GM21528 (cell line): ENCODE data around the gene C8G.
A peak's percentile ranks its signal among the peaks of the same experiment; 100 is the strongest.

Experiments used
- ATAC-seq: cut with Tn5 transposase; IDR thresholded peaks from one replicate; pipeline ENCODE4 v1.9.1; 2021; ENCODE audit warnings: mild to moderate bottlenecking, moderate library complexity; ENCODE audit not compliant: unreplicated experiment, low FRiP score

C8G gene

DNA sequence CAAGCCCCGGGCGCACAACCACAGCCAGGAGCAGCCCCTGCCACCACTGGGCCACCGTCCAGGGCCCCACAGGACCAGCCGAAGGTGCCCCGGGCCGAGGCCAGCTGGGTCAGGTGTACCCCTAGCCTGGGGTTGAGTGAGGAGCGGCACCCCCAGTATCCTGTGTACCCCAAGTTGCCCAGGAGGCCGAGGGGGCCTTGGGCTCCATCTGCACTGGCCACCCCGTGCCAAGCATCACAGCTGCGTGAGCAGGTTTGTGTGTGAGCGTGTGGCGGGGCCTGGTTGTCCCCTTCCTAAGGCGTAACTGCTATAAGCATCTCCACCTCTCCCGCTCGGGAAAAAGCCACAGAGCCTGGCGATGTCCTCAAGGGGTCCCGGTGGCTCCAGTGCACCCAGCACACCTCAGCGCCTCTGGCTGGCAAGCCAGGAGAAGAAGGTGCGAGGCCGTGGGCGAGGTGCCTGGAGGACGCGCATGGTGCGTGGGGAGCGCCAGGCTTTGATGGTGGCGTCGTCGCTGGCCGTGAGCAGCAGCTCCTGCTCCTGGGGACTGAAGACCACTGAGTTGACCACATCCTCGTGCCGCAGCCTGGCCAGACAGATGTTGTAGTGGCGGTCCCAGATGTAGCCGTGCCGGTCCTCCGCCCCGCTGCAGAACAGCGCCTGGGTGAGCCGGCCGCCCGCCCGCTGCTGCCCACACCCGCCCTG lies 4.4 kb upstream of the C8G start:
- no peak for ATAC-seq

DNA sequence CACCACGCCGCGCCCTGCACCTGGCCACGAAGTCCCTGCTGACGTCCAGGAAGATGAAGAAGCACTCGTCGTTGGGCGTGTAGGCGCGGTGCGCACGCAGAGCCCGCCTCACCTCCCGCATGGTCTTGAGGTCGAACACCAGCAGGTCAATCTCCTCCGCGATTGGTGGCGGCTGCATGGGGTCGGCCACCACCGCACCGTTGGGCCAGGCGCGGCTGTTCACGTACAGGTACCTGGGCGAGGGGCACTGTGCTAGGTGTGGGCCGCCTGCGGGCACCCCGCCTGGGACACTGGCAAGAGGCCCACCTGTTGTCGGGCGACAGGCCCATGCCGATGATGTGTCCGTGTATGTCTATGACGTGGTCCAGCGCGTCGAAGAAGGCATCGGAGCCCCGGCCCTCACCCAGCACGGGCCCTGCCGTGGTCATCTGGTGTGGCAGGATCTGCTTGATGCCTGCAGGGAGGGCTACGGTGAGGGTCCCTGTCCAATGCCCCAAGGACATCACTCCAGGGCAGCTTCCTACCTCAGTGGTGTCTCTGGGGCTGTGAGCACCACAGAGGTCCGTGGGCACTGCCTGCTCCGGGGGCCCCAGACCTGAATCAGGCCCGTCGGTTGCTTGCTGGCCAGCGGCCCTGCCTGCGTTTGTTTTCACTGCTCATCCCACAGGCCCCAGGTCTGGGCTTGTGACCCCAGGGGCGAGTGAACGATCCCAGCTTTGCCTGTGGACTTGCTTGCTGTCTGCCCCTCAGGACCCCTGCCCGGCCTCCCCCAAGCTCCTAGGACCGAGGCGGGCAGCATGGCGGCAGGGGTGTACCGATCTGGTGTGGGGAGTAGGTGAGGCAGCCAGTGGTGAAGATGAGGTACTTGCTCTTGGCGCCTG lies 3.6 kb upstream of the C8G start:
- ATAC-seq = no peak

DNA sequence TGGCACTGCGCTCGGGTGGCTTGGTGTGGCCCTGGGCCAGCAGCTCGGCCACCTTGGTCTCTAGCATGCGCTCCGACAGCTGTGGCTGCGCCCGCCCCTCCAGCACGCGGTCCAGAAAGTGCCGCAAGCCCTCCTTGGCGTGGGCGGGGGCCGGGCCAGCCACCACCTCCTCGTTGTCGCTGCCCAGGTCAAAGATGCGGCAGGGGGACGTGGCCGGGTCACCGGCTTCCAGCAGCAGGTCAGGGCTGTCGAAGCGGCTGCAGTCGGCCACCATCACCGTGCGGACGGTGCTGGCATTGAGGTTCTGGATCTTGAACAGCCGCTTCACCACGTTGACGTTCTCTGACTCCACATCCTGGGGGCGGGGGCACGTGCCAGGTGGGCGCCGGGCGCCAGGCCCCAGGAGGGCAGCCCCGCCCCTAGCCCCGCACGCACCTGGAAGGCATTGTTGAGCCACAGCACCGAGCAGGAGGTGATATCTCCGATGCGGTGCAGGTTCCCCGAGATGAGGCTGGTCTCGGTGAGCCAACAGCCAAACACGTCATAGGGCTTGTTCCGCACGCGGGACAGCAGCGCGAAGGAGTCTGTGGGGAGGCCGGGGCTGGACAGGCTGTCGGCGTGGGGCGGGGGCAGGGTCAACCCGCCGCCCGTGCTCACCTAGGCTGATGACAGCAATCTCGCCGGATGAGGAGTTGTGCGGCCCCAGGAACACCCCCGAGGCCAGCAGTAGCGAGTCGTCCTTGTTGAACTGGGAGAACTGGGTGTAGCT lies 2.7 kb upstream of the C8G start:
- ATAC-seq = no peak

DNA sequence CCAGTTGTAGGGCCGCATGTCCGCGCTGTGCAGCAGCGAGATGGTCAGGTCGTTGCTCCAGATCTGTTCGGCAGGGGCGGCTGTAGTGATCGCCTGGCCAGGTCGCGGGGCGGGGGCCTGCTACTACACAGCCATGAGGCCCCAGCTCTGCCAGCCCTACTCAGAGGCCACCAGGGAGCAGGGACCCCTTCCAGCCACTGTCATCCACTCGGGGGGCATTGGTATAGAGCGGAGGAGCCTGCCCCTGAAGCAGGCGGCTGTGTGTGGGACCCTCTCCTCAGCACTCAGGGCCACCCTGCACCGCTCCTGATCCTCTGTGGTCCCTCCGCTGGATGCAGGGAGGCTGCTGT lies 2.2 kb upstream of the C8G start:
- ATAC-seq = no peak

DNA sequence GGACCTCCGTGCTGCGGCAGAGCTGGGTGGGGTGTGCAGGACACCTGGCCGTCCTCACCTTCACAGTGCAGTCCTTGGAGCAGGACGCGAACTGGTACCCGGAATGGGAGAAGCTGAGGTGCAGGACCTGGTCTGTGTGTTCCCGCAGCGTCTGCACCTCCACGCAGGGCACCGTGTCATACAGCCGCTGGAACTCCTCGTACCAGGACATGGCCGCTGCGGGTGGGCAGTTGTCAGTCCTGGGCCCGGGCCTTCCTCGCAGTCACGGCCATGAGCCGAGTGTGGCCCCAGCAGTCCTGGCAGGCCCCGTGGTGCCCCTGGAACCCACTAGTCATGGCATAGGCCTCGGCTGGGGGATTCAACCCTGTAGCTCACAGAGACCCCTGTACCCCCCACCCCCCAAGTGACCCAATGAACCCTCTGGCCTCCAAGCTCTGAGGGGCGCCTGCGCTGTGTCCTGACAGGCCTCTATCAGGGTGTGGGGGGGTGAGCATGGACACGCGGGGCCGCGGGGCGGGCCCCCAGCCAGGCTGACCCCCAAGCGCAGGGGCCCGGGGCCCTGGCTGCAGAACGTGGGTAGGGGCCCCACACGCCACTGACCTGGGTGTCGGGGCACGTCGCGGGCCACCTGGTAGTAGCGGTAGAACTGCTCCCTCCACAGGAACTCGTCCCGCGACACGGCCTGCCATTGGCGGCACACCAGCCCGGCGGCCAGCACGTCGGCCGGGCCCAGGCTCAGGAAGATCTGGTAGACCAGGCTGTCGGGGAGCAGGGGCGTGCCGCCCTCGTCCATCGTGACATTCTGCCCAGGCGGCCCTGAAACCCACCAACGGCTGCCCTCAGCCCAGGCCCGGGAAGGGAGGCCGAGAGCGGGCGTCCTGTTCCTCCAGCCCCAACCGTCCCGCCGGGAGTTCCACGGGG lies 1.5 kb upstream of the C8G start:
- ATAC-seq = peak; percentile 2

DNA sequence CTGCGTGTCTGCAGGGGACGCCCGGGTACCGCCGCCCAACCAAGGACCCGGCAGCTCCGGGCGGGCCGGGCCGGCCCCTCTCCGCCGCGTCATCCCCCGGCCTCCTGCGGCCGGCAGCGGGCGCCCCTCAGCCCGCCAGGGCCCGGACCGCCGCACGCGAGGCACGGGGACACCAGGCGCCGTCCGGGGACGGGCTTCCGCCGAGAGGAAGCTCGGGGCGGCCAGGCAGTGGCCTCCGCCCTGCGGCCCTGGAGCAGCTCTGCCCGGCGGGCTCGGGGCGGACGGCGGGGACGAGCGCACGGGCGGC lies 878 bp upstream of the C8G start:
- ATAC-seq = peak; percentile 26

DNA sequence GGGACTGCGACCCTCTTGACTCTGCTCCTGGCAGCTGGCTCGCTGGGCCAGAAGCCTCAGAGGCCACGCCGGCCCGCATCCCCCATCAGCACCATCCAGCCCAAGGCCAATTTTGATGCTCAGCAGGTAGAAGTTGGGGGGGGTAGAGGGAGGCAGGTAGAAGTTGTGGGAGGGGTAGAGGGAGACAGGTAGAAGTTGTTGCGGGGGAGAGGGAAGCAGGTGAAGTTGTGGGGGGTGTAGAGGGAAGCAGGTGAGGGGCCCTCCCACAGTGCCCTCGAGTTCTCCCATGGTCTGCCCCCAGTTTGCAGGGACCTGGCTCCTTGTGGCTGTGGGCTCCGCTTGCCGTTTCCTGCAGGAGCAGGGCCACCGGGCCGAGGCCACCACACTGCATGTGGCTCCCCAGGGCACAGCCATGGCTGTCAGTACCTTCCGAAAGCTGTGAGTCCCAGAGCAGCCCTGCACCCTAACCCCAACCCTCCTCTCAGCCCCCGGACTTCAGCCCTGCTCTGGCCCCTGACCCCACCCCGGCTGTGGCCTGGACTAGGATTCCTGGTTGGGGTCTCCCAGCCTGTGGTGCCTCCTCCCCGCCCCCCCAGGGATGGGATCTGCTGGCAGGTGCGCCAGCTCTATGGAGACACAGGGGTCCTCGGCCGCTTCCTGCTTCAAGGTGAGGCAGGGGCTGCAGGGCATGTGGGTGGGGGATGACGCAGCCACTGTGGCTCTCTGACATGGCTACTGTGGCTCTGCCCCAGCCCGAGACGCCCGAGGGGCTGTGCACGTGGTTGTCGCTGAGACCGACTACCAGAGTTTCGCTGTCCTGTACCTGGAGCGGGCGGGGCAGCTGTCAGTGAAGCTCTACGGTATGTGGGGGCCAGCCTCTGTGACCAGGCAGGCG lies 537 bp downstream of the C8G start:
- ATAC-seq = no peak

DNA sequence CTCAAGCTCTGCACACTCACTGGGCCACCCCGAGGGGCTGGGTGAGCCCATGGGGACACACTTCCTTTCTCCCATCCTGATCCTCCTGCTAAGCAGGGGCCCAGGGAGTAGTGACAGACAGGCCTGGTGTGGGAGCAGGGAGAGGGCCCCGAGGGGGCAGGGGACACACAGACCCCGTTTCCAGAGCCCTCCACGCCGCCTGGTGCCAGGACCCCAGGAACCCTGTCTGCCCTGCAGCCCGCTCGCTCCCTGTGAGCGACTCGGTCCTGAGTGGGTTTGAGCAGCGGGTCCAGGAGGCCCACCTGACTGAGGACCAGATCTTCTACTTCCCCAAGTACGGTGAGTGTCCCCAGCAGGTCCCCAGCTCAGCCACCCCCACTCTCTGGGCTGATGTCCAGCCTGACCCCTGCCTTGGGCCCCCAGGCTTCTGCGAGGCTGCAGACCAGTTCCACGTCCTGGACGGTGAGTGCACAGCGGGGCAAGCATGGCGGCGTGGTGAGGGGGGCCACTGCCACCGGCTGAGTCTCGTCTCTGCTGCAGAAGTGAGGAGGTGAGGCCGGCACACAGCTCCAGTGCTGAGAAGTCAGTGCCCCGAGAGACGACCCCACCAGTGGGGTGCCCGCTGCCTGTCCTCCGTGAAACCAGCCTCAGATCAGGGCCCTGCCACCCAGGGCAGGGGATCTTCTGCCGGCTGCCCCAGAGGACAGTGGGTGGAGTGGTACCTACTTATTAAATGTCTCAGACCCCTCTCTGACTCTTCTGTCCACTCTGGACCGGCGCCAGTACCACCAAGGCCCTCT lies 1.4 kb downstream of the C8G start:
- ATAC-seq = no peak

DNA sequence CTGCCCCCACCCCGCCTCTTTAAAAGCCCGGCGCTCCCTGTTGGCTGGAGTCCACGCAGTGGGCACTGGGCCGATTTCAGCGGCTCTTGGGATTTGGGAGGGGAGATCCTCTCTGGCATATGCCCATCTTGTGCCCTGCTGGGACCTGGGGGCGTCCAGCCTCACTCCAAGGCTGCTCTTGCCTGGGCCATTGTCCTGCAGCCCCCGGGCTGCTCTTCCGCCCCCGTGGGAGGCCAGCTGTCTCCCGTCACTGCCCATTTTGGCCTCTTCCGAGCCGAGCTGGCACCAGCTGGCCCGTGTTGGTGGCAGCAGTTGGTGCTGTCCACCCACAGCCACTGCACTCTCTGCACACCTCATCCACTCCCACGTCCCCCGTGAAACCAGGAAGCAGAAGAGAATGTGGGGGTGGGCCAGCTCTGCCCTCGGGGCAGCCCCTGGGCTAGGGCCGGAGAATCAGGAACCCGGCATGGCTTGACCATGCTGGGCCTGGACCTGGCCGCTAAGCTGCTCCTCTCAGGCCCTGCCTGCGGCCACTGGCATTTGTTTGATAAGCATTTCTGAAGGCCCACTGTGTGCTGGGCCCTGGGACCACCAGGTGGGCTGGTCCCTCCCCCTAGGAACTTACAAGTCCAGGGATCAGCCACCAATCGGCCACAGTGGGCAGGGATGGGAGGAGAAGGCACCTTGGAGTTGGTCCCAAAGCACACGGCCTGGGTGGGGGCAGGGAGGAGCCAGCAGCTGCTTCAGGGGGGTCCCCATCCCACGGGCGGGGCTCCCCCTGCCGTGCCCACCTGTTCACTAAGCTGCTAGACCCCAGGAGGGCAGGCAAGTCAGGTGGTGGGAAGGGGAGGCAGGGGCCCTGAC lies 2.2 kb downstream of the C8G start:
- no peak for ATAC-seq

DNA sequence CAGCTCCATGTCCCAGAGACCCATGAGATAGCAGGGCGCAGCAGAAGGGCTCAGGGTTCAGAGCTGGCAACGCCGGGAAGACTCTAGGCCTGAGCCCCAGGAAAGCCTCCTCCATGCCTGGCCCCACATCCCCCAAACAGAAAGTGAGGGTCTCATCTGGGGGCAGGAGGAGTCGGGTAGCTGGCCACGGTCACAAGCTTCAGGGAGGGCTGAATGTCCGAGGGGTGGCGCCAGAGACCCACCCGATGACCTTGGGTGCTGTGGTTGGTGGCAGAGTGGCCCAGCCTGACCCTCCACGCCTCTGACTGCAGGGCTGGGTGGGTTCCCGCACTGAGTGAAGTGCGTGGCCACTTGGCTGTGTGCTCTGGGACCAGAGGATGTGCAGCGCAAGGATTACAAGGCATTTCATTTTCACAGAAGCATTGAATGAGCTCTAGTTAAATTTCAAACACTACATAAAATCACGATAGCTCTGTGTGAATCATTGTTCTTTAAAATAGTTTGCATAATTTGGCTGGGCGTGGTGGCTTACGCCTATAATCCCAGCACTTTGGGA lies 3.0 kb downstream of the C8G start:
- no peak for ATAC-seq

DNA sequence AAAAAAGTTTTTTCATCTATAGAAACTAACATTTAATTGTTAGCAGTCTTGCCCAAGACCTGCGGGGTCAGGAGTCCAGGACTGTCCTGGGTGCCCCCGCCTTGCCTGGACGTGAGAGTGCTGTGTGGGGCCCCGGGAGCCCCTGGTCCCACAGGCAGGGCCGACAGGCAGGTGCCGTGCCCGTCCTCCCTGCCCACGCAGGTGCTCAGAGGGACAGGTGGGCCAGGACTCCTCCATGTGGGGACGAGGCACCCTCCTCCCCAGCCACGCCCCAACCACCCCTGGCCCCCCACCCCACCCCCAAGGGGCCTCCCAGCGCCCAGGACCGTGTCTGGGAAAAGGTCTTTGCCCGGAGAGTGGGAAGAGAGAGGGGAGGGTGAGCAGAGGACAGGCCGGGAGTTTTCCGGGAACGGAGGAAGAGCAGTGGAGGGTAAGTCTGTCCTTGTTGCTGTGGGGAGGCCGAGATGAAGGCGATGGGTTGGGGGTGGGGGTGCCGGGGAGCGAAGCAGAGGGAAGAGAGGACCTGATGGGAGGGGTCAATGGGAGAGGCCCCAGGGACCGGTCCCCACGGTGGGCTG lies 4.3 kb downstream of the C8G start:
- ATAC-seq = no peak

DNA sequence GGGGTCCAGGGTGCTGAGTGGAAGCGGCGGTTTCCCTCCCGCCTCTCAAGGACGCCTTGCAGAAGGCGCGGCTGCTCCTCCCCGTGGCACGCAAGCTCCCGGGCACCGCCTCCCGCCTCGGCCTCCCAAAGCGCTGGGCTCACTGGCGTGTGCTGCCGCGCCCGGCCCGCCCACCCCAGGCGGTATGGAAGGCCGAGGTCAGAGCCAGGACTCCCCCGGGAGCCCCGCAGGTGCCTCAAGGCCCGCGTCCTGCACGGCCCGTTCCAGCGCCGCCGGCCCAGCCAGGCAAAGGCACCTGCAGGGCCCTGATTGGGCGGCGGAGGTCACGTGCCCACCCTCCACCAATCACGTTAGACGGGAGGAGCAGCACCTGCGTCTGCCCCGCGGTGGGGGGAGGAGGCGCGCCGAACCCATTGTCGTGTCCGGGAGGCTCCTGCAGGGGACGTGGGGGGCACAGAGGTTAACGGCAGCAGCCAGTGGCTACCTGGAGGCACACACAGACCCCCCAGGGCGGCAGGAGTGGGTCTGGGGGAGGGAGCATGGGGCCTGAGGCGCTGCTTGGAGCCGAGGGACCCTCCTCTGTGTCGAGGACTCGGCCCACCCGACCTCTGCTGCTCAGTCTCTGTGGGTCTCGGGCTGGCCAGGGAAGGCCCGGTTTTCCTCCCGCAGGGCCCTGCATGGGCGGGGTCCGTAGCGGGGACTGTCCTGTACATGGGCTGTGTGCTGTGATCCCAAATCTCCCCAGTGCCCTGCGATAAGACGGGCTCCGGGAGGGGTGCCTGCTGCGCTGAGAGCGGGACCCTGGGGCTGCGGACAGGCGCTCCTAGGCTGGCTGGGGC lies 5.0 kb downstream of the C8G start:
- ATAC-seq = peak; percentile 66

DNA sequence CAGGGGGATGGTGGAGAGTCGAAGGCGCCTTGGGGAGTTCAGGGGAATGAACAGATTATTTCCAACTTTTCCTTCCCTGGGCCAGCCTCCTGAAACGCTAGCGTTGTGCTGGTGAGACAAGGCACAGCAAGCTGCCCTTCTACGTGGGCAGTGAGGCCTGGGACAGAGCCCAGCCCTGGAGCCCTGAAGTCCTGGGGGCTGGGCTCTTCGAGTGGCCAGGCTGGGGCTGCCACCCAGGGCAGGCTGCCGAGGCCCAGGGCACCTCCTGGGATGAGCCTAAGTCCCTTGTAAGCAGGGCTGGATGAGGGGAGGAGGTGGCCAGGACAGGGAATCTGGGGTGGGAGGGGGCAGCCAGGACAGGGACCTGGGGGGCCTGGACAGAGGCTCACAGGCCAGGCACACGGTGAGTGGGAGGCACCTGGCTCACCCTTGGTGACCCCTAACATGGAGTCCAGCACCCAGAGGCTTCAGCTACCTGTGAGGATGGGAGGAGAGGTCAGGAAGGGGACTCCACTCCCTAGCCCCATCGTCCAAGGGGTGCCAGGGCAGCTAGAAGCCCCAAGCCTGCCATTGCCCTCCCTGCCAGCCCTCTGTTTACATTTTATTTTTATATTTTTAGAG lies 5.7 kb downstream of the C8G start:
- ATAC-seq = no peak

DNA sequence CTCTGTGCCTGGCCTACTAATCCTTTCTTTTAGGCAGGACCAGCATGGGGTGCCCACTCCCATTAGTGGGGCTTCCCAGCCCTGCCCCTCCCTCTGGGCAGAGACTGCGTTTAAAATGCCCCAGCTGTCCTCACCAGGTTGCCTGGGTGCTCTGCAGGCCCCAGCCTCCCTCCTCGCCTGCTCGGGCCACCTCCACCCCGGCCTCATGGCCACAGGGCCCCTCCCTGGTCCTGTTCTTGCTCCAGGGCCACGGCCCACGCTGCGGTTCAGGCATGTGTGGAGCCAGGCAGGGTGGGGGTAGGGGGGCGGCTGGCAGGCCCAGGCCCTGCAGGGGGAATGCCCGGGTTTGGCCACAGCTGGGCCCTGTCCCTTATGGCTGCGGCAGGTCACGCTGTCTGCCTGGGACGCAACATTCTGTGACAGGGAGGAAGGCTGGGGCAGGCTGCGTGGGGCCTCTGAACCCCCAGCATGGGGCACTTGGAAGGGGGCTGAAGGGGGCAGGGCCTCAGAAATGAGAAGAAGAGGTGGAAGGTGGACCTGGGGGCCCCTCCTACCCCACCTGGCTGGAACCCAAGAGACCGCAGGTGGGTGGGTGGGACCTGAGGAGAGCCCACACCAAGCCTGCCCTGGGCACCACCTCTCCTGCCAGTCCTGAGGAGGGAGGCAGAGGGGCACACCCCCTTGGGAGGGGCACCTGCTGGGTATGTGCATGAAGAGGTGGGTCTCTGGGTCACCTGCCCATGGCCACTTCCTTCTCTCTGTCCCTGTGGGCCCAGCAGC lies 6.7 kb downstream of the C8G start, which contains the start of gene LCN12:
TSS of gene LCN12 (plus strand) at position 733 of the 780 bp plus-strand sequence. CDS start 55 bp downstream, outside the sequence.
- ATAC-seq = no peak

DNA sequence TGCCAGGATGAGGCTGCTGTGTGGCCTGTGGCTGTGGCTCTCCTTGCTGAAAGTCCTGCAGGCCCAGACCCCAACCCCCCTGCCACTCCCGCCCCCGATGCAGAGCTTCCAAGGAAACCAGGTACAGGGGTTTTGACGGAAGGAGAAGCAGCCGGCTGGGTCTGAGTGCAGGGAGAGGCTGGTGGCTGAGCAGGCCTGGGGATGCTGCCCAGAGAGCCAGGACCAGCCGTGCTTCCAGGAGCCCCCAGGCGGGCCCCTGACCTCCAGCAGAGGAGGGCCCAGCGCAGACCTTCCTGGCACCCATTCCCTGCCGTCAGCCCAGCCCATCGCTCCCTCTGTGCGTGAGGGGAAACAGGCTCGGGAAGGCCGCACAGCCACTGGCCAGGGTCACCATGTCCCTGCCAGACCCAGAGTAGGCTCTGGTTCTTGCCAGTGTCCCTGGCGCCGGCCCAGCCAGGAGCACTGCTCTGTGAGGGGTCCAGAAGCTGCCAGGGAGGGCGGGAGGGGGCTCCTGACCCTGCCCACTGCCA lies 7.3 kb downstream of the C8G start:
- no peak for ATAC-seq
